ENCODE results near the gene ATF5.
"Not testable (repeated sequence)": the region's sequence is repeated elsewhere in the genome, so short reads cannot be mapped to it uniquely, and the experiment has no call there.

The ATF5 gene

DNA sequence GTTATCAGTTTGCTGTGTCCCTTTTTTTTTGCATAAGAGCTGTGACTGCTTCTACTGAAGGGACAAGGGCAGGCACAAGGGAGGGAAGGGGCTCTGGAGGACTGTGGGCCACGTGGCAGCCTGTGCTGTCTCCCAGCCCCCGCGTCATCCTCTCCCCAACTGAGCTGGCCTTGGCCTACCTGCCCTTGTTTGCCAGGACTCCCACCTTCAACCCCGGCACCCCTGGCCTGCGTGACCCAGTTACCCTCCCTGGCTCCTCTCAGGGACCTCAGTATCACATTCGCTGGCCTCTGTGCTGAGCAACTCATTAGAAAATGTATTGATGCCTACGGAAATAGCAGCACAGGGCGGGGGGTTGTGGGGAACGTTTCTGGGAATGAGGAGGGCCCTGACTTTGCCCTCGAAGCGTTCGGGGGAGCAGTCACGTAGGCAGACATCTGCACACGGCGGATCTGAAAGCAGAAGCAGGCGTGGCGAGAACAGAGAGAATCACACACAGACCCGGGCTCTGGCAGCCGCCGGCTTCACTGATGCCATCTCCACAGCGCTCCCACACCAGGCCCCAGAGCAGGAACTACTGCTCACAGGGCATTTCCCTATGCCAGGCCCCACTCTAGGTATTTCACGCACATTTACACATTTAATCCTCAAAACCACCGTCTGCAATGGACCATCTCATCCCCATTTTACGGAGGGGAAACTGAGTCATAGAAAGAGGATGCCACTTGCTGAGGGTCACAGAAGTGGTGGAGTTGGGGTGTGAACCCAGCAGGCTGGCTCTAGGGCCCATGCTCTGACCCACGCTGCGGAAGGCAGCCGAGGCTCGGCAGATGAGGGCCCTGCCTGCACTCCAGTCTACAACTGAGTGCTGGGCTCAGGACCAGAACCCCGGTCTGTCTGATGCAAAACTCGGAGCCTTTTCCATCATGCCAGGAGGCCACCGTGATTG lies 5.7 kb upstream of the ATF5 start:
- no peak overlapping the region for H3K4me3 ChIP-seq (ENCODE audit: low read depth, low read length)
- DNase-seq (ENCODE audit: low read depth, low spot score) = no peak
- TF ChIP-seq, protein P1, sequence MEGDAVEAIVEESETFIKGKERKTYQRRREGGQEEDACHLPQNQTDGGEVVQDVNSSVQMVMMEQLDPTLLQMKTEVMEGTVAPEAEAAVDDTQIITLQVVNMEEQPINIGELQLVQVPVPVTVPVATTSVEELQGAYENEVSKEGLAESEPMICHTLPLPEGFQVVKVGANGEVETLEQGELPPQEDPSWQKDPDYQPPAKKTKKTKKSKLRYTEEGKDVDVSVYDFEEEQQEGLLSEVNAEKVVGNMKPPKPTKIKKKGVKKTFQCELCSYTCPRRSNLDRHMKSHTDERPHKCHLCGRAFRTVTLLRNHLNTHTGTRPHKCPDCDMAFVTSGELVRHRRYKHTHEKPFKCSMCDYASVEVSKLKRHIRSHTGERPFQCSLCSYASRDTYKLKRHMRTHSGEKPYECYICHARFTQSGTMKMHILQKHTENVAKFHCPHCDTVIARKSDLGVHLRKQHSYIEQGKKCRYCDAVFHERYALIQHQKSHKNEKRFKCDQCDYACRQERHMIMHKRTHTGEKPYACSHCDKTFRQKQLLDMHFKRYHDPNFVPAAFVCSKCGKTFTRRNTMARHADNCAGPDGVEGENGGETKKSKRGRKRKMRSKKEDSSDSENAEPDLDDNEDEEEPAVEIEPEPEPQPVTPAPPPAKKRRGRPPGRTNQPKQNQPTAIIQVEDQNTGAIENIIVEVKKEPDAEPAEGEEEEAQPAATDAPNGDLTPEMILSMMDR (IDR thresholded peaks at IDR 0.05; ENCODE audit: low read depth, low read length) = no peak
- in situ Hi-C loops (cut with HindIII; ENCODE audit: low sequenced_read_pairs) = no loop called here

DNA sequence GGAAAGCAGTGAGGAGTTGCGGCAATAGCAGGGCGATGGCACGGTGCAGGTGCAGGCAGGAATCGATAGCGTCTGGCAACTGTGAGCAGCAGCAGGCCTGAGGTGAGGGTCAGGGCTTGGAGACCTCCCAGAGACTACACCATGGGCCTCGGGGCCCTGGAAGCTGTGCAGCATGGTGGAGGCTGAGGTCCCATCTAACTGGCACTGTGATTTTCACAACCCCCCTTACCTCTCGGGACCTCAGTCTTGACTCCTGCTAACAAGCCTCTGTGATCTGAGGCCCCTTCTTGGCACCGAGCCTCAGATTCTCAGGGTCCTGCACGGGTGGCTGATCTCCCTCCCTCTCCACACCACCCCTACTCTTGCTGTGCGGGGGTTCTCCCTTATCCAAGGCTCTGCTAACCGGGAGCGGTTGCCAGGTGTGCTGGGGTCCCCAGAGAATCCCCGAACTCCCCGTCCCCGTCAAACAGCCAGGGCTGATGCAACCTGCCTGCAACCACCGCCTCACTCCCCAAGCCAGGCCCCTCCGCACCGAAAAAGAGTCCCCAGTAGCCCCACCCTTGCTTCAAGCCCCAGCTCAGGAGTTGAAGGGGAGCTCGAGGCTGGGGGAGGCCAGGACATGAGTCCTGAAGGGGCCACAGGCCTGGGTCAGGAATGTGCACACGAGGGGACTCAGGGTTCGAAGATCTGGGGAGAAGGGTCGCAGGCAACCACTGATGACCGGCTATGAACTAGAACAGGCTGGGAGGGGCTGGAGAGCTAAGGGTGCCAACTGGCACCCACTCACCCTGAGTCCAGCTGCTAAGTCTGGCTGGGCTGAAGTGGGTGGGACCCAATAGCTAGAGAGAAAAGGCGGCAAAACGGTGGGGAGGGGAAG lies 4.8 kb upstream of the ATF5 start:
- no peak for DNase-seq (ENCODE audit: low read depth, low spot score)
- no peak overlapping the region for H3K4me3 ChIP-seq (ENCODE audit: low read depth, low read length)
- in situ Hi-C loops (cut with HindIII; ENCODE audit: low sequenced_read_pairs) = no loop called here
- TF ChIP-seq, protein P1 (IDR thresholded peaks at IDR 0.05; ENCODE audit: low read depth, low read length) = no peak

DNA sequence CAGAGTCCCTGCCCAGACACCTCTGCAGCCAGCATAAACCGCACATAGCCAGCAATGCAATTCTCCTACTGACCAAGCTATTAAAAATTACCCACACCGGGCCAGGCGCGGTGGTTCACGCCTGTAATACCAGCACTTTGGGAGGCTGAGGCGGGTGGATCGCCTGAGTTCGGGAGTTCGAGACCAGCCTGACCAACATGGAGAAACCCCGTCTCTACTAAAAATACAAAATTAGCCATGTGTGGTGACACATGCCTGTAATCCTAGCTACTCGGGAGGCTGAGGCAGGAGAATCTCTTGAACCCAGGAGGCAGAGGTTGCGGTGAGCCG lies 4.2 kb upstream of the ATF5 start:
- H3K4me3 ChIP-seq (ENCODE audit: low read depth, low read length); in situ Hi-C loops (cut with HindIII; ENCODE audit: low sequenced_read_pairs); DNase-seq (ENCODE audit: low read depth, low spot score): not testable (repeated sequence)

DNA sequence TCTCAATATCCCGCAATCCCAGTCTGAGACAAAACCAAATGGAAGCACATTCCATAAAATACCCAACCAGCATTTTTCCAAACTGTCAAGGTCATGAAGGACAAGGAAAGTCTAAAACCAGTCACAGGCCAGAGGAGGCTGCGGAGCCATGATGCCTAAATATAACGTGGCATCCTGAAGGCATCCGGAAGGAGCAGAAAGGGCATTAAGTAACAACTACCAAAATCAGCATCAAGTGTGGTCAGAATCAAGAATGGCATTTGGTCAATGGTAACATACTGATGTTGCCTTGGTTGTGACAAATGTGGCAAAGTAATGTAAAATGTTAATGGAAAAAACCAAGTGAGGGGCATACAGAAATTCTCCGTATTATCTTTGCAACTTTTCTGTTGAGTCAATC lies 3.5 kb upstream of the ATF5 start:
- in situ Hi-C loops (cut with HindIII; ENCODE audit: low sequenced_read_pairs) = no loop called here
- TF ChIP-seq, protein P1 (IDR thresholded peaks at IDR 0.05; ENCODE audit: low read depth, low read length) = no peak
- DNase-seq (ENCODE audit: low read depth, low spot score) = no peak
- no peak overlapping the region for H3K4me3 ChIP-seq (ENCODE audit: low read depth, low read length)

DNA sequence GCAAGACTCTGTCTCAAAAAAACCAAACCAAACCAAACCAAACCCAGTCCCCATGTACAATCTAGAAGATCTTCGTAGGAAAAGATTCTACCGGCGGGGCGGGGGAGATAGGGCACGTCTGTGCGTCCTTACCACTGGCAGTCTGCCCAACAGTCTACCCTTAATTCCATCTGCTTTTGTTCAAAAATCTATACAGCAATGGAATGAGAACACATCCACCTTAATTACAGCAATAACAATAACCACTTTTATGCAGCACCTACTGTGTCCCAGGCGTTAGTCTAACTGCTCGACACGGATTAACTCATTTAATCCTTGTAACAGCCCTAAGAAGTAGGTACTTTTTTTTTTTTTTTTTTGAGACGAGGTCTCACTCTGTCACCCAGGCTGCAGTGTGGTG lies 2.5 kb upstream of the ATF5 start:
- no peak for DNase-seq (ENCODE audit: low read depth, low spot score)
- in situ Hi-C loops (cut with HindIII; ENCODE audit: low sequenced_read_pairs) = no loop called here
- no peak overlapping the region for H3K4me3 ChIP-seq (ENCODE audit: low read depth, low read length)
- TF ChIP-seq, protein P1 (IDR thresholded peaks at IDR 0.05; ENCODE audit: low read depth, low read length) = no peak

DNA sequence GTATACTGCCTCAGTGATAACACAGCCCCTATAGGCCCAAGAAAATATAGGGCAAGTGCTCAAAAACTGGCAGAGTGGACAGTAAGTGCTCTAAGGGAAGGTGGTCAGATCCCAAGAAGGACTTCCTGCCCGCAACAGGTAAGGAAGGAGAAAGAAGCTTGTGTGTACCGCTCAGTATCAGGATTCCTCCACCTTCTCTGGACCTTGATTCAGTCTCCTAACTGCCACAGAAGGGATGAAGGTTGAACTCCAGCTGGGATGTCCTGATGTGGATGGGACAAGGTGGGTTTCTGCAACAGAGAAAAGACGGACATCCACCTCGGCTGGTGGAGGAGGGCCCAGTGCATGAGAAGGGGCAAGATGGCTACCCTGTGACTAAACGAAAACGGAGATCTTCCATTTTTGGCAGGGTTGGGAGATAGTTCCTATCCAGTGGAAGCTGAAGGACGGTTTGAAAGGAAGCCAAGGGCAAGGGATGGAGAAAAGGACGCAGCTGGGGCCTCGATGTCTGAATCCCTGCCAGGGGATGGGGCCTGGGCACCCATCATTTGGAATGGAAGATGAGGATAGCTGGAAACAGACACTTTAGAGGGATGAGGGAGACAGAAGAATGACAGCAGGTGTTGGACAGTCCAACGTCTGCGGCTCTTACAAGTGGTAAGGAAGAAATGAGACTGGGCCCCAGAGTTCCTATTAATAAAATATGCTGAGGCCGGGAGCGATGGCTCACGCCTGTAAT lies 1.3 kb upstream of the ATF5 start:
- no peak for DNase-seq (ENCODE audit: low read depth, low spot score)
- H3K4me3 ChIP-seq (ENCODE audit: low read depth, low read length) = no peak overlapping the region
- TF ChIP-seq, protein P1 (IDR thresholded peaks at IDR 0.05; ENCODE audit: low read depth, low read length) = no peak
- in situ Hi-C loops (cut with HindIII; ENCODE audit: low sequenced_read_pairs) = no loop called here
